ENCODE results near the gene UVRAG. TPM values are rescaled to one million over a fixed set of nuclear protein-coding genes. Genes with fewer than 3 reads are reported as not detected.

The UVRAG gene
- total and polyA plus RNA-seq, 2 of the 13 experiments (the other 11 are each of a cell fraction or from before 2014, with no cell fraction given) = 9.7 to 17.3 TPM

DNA sequence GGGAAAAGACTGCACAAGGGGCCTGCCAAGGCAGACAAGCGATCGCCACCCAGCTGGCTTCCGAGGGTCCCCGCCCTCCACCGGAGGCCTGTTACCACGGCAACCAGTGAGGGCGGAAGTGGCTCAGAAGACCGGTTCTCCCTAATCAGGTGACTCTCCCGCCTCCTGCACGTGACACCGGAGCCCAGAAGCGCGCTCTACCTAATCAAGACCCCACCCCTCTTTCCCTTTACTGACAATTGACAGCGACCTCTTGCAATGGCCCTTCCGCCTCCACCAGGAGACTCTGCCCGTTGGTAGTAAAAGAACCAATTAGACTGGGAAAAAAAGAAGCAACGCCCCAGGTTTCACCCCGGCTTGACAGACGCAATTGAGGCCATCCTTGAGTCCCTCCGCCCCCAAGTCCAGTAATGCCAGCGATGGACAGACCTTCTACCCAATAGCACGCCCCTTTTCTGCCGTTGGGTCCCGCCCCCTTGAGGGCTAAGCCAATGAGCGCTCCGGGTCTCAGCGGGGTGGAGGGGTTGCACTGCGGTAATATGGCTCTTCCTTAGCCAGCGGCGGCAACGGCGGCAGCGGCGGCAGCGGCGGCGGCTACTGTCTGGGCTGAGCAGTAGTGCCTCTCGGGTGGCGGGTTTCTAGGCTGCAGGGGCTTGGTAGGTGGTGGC, at the start of gene UVRAG (continued):
- TF ChIP-seq, protein P1, sequence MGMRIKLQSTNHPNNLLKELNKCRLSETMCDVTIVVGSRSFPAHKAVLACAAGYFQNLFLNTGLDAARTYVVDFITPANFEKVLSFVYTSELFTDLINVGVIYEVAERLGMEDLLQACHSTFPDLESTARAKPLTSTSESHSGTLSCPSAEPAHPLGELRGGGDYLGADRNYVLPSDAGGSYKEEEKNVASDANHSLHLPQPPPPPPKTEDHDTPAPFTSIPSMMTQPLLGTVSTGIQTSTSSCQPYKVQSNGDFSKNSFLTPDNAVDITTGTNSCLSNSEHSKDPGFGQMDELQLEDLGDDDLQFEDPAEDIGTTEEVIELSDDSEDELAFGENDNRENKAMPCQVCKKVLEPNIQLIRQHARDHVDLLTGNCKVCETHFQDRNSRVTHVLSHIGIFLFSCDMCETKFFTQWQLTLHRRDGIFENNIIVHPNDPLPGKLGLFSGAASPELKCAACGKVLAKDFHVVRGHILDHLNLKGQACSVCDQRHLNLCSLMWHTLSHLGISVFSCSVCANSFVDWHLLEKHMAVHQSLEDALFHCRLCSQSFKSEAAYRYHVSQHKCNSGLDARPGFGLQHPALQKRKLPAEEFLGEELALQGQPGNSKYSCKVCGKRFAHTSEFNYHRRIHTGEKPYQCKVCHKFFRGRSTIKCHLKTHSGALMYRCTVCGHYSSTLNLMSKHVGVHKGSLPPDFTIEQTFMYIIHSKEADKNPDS (CRISPR knock-in tag; IDR thresholded peaks at IDR 0.05) = no peak
- no peak for TF ChIP-seq SMARCC2 (IDR thresholded peaks at IDR 0.05)
- TF ChIP-seq, protein P2, sequence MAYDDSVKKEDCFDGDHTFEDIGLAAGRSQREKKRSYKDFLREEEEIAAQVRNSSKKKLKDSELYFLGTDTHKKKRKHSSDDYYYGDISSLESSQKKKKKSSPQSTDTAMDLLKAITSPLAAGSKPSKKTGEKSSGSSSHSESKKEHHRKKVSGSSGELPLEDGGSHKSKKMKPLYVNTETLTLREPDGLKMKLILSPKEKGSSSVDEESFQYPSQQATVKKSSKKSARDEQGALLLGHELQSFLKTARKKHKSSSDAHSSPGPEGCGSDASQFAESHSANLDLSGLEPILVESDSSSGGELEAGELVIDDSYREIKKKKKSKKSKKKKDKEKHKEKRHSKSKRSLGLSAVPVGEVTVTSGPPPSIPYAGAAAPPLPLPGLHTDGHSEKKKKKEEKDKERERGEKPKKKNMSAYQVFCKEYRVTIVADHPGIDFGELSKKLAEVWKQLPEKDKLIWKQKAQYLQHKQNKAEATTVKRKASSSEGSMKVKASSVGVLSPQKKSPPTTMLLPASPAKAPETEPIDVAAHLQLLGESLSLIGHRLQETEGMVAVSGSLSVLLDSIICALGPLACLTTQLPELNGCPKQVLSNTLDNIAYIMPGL (CRISPR knock-in tag; IDR thresholded peaks at IDR 0.05; ENCODE audit: borderline replicate concordance in 1 of 2, low read depth in 1 of 2) = peak in 1 of 2 experiments; percentile 69; a peak in 1 of 4 replicates
- TF ChIP-seq CC2D1A (CRISPR knock-in tag; IDR thresholded peaks at IDR 0.05) = no peak
- TF ChIP-seq, protein P3, sequence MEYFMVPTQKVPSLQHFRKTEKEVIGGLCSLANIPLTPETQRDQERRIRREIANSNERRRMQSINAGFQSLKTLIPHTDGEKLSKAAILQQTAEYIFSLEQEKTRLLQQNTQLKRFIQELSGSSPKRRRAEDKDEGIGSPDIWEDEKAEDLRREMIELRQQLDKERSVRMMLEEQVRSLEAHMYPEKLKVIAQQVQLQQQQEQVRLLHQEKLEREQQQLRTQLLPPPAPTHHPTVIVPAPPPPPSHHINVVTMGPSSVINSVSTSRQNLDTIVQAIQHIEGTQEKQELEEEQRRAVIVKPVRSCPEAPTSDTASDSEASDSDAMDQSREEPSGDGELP (IDR thresholded peaks at IDR 0.05; ENCODE audit: borderline replicate concordance, low read depth) = peak; percentile 95
- peak; percentile 99 for TF ChIP-seq BHLHE40 (IDR thresholded peaks at IDR 0.05; ENCODE audit: low read length)
- TF ChIP-seq NR2C2 (CRISPR knock-in tag; IDR thresholded peaks at IDR 0.05; ENCODE audit: borderline replicate concordance) = peak; percentile 52; the same call in 1 of the 2 replicates
- TF ChIP-seq RARA (CRISPR knock-in tag; IDR thresholded peaks at IDR 0.05) = no peak
- no peak; the same call in 1 of the 2 replicates for TF ChIP-seq ZNF350 (CRISPR knock-in tag; IDR thresholded peaks at IDR 0.05; ENCODE audit: borderline replicate concordance, low read depth)
- no peak for TF ChIP-seq ZBTB38 (CRISPR knock-in tag; IDR thresholded peaks at IDR 0.05)
- TF ChIP-seq SAFB2 (CRISPR knock-in tag; IDR thresholded peaks at IDR 0.05; ENCODE audit: borderline replicate concordance, low read depth) = no peak; the same call in 1 of the 2 replicates
- 0 out of 2 replicates have a peak, but pooled peaks have one; percentile 34 for TF ChIP-seq BRD4 (CRISPR knock-in tag; IDR thresholded peaks at IDR 0.05)
- no peak for TF ChIP-seq TCF12 (IDR thresholded peaks at IDR 0.05)
- no peak for TF ChIP-seq TCF12 (CRISPR knock-in tag; IDR thresholded peaks at IDR 0.05)
- TF ChIP-seq ZNF839 (CRISPR knock-in tag; IDR thresholded peaks at IDR 0.05; ENCODE audit: borderline replicate concordance) = no peak
- TF ChIP-seq FOXK1 (CRISPR knock-in tag; IDR thresholded peaks at IDR 0.05; ENCODE audit: borderline replicate concordance, low read depth) = 0 out of 2 replicates have a peak, but pooled peaks have one; percentile 16
- TF ChIP-seq SOX13 (IDR thresholded peaks at IDR 0.05) = no peak
- TF ChIP-seq SOX13 (CRISPR knock-in tag; conservative IDR thresholded peaks at IDR 0.05 in 1 of 2, IDR thresholded peaks at IDR 0.05 in 1 of 2) = no peak
- TF ChIP-seq, protein P4, sequence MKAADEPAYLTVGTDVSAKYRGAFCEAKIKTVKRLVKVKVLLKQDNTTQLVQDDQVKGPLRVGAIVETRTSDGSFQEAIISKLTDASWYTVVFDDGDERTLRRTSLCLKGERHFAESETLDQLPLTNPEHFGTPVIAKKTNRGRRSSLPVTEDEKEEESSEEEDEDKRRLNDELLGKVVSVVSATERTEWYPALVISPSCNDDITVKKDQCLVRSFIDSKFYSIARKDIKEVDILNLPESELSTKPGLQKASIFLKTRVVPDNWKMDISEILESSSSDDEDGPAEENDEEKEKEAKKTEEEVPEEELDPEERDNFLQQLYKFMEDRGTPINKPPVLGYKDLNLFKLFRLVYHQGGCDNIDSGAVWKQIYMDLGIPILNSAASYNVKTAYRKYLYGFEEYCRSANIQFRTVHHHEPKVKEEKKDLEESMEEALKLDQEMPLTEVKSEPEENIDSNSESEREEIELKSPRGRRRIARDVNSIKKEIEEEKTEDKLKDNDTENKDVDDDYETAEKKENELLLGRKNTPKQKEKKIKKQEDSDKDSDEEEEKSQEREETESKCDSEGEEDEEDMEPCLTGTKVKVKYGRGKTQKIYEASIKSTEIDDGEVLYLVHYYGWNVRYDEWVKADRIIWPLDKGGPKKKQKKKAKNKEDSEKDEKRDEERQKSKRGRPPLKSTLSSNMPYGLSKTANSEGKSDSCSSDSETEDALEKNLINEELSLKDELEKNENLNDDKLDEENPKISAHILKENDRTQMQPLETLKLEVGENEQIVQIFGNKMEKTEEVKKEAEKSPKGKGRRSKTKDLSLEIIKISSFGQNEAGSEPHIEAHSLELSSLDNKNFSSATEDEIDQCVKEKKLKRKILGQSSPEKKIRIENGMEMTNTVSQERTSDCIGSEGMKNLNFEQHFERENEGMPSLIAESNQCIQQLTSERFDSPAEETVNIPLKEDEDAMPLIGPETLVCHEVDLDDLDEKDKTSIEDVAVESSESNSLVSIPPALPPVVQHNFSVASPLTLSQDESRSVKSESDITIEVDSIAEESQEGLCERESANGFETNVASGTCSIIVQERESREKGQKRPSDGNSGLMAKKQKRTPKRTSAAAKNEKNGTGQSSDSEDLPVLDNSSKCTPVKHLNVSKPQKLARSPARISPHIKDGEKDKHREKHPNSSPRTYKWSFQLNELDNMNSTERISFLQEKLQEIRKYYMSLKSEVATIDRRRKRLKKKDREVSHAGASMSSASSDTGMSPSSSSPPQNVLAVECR (CRISPR knock-in tag; IDR thresholded peaks at IDR 0.05; ENCODE audit: borderline replicate concordance) = peak; percentile 91
- TF ChIP-seq ZFYVE20 (CRISPR knock-in tag; IDR thresholded peaks at IDR 0.05; ENCODE audit: borderline replicate concordance, low read depth) = no peak

All from HepG2 (cell line).